Suprapubic skin (tissue), 3 donors: Measurements from ENCODE around the gene NPB.

Experiments
- EP300 ChIP-seq: sonication (generic); formaldehyde crosslinking; IDR thresholded peaks from one replicate; pipeline ENCODE4 v1.6.1; 2017; ENCODE audit warnings: antibody characterized with exemption
- POLR2A ChIP-seq, 2 donors: fragments of 450-650 bp; IDR thresholded peaks; one replicate each; pipeline ENCODE4 v1.6.1; 2017; ENCODE audit warnings: antibody characterized with exemption in 2 of 2, mild to moderate bottlenecking in 2 of 2, moderate library complexity in 2 of 2
- TF ChIP-seq, protein P1 (sequence below), 2 donors: fragments of 200-600 bp in 1 of 2; fragments of 450-650 bp in 1 of 2; sonication (generic) in 1 of 2; IDR thresholded peaks; one replicate each; pipeline ENCODE4 v1.5.1; 2016 to 2019; ENCODE audit warnings: antibody characterized with exemption in 2 of 2, mild to moderate bottlenecking in 1 of 2, moderate library complexity in 1 of 2

DNA sequence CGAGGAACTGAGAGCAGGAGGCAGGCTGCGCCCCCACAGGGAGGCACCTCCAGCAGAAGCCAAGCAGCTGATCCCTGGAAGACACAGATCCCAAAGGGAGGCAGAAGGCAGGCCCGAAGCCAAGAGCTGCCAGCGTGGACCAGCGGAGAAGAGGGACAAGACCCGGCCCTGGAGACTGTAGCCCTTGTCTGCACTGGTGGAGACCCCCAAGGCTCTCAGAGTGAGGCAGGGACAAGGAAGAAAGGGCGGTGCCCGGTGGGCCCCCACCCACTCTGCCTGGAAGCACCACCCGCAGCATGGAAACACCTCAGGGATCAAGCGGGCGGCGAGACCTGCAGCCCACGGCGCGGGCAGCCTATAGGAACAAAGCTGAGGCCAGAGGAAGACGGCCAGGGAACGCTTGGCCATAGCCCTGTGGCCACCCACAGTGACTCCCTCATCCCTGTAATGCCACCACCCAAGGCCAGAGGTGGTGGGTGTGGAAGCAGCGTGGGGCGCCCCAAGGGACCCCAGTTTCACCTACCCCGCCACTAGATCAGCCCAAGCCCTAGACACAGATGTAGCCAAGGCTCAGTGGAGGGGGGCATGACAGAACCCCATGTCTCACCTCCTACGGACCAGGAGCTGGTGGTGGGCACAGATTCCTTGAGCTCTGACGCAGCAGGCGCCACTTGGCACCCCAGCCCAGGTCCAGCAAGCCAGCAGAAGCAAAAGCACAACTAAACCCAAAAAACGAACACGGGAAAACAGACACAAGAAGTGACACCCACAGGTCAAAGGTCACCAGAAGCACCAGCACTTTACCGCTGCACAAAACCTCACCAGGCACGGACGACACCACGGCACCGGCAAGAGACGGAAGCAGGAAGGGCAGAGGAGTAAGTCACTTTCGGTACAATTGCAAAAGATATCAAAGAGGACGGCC lies 18.8 kb downstream of the NPB start:
- TF ChIP-seq, protein P1, sequence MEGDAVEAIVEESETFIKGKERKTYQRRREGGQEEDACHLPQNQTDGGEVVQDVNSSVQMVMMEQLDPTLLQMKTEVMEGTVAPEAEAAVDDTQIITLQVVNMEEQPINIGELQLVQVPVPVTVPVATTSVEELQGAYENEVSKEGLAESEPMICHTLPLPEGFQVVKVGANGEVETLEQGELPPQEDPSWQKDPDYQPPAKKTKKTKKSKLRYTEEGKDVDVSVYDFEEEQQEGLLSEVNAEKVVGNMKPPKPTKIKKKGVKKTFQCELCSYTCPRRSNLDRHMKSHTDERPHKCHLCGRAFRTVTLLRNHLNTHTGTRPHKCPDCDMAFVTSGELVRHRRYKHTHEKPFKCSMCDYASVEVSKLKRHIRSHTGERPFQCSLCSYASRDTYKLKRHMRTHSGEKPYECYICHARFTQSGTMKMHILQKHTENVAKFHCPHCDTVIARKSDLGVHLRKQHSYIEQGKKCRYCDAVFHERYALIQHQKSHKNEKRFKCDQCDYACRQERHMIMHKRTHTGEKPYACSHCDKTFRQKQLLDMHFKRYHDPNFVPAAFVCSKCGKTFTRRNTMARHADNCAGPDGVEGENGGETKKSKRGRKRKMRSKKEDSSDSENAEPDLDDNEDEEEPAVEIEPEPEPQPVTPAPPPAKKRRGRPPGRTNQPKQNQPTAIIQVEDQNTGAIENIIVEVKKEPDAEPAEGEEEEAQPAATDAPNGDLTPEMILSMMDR (IDR thresholded peaks at IDR 0.05) = no peak
- TF ChIP-seq POLR2A (IDR thresholded peaks at IDR 0.05) (no peak), EP300 (no peak)
